GM23248 (cell line): ENCODE results near the gene POLR2I.
"Not testable (repeated sequence)": the region's sequence is repeated elsewhere in the genome, so short reads cannot be mapped to it uniquely, and the experiment has no call there.

Source experiments
- EZH2 ChIP-seq: fragments of 200-600 bp; sonication (generic); IDR thresholded peaks from 2 replicates; pipeline ENCODE4 v1.6.1; 2018; ENCODE audit warnings: antibody characterized with exemption, mild to moderate bottlenecking; ENCODE audit not compliant: insufficient read depth, poor library complexity, severe bottlenecking
- EZH2phosphoT487 ChIP-seq: fragments of 200-600 bp; sonication (generic); IDR thresholded peaks from 2 replicates; pipeline ENCODE4 v1.6.1; 2018; ENCODE audit warnings: antibody characterized with exemption, moderate library complexity, mild to moderate bottlenecking, low read depth; ENCODE audit not compliant: insufficient read depth

DNA sequence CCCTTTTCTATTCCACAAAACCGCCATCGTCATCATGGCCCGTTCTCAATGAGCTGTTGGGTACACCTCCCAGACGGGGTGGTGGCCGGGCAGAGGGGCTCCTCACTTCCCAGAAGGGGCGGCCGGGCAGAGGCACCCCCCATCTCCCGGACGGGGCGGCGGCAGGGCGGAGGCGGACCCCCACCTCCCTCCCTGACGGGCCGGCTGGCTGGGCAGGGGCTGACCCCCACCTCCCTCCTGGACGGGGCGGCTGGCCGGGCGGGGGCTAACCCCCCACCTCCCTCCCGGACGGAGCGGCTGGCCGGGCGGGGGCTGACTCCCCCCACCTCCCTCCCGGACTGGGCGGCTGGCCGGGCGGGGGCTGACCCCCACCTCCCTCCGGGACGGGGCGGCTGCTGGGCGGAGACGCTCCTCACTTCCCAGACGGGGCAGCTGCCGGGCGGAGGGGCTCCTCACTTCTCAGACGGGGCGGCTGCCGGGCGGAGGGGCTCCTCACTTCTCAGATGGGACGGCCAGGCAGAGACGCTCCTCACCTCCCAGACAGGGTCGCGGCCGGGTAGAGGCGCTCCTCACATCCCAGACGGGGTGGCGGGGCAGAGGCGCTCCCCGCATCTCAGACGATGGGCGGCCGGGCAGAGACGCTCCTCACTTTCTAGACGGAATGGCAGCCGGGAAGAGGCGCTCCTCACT, 45.7 kb downstream of the POLR2I start:
- not testable (repeated sequence) for TF ChIP-seq EZH2, EZH2phosphoT487
